GM19238 (cell line): ENCODE data around the gene CDC16.
A peak's percentile ranks its signal among the peaks of the same experiment; 100 is the strongest.

Experiments used
- DNase-seq: peaks from one replicate; pipeline ENCODE4 v3.0.0; 2011; ENCODE audit warnings: low spot score; ENCODE audit not compliant: insufficient read length

Gene CDC16

GRCh38 chr13:114296902-114297301 lies 62.2 kb downstream of the CDC16 start:
- no peak for DNase-seq

GRCh38 chr13:114298866-114299265 lies 64.2 kb downstream of the CDC16 start:
- DNase-seq, result no peak

- no peak for DNase-seq
Measured at GRCh38 chr13:114299604-114300305, 65.1 kb downstream of the CDC16 start.

- no peak for DNase-seq
Measured at GRCh38 chr13:114303700-114304327, 69.1 kb downstream of the CDC16 start.

GRCh38 chr13:114304346-114305034 lies 69.8 kb downstream of the CDC16 start:
- DNase-seq, result no peak

GRCh38 chr13:114309086-114309485 lies 74.4 kb downstream of the CDC16 start:
- DNase-seq, result no peak

- no peak for DNase-seq
Measured at GRCh38 chr13:114309806-114310410, 75.2 kb downstream of the CDC16 start.

GRCh38 chr13:114310956-114311355 lies 76.3 kb downstream of the CDC16 start:
- DNase-seq, result no peak

- no peak for DNase-seq
Measured at GRCh38 chr13:114311387-114311786, 76.7 kb downstream of the CDC16 start.

GRCh38 chr13:114311908-114312307 lies 77.2 kb downstream of the CDC16 start:
- no peak for DNase-seq

GRCh38 chr13:114313061-114313860 lies 78.6 kb downstream of the CDC16 start:
- DNase-seq, result no peak

GRCh38 chr13:114314074-114314912 lies 79.6 kb downstream of the CDC16 start, which contains the start of gene CHAMP1:
Gene CHAMP1, plus strand, starts transcription at chr13:114314503. Its CDS starts 9,340 bp downstream, at chr13:114323843.
- peak; percentile 83 for DNase-seq

- no peak for DNase-seq
Measured at GRCh38 chr13:114315074-114315785, 80.5 kb downstream of the CDC16 start.

GRCh38 chr13:114318624-114319023 lies 83.9 kb downstream of the CDC16 start:
- no peak for DNase-seq

- no peak for DNase-seq
Measured at GRCh38 chr13:114319441-114319913, 84.8 kb downstream of the CDC16 start.

GRCh38 chr13:114320065-114320464 lies 85.4 kb downstream of the CDC16 start:
- DNase-seq, result no peak

- no peak for DNase-seq
Measured at GRCh38 chr13:114321256-114321655, 86.6 kb downstream of the CDC16 start.
